Keratinocyte (primary cell): ENCODE results near the gene FCRL1.

Source experiments
- EZH2 ChIP-seq: IDR thresholded peaks from one replicate; pipeline ENCODE4 v1.6.1; 2012; ENCODE audit warnings: inconsistent platforms, mild to moderate bottlenecking, low read length, moderate library complexity
- TF ChIP-seq, protein P1 (sequence below), 3 experiments: IDR thresholded peaks in 1 of 3; conservative IDR thresholded peaks in 1 of 3; optimal IDR thresholded peaks in 1 of 3; 2 replicates in 2 of 3; 3 replicates in 1 of 3; pipeline versions ENCODE3 to v1.5.1; 2011; ENCODE audit warnings: low read length in 3 of 3, mild to moderate bottlenecking in 3 of 3, moderate library complexity in 2 of 3, control low read depth in 1 of 3, inconsistent platforms in 1 of 3; ENCODE audit not compliant: insufficient read depth in 2 of 3; ENCODE audit errors: extremely low read depth in 1 of 3

- TF ChIP-seq, protein P1, sequence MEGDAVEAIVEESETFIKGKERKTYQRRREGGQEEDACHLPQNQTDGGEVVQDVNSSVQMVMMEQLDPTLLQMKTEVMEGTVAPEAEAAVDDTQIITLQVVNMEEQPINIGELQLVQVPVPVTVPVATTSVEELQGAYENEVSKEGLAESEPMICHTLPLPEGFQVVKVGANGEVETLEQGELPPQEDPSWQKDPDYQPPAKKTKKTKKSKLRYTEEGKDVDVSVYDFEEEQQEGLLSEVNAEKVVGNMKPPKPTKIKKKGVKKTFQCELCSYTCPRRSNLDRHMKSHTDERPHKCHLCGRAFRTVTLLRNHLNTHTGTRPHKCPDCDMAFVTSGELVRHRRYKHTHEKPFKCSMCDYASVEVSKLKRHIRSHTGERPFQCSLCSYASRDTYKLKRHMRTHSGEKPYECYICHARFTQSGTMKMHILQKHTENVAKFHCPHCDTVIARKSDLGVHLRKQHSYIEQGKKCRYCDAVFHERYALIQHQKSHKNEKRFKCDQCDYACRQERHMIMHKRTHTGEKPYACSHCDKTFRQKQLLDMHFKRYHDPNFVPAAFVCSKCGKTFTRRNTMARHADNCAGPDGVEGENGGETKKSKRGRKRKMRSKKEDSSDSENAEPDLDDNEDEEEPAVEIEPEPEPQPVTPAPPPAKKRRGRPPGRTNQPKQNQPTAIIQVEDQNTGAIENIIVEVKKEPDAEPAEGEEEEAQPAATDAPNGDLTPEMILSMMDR (optimal IDR thresholded peaks at IDR 0.05 in 1 of 3, IDR thresholded peaks at IDR 0.05 in 1 of 3, conservative IDR thresholded peaks at IDR 0.05 in 1 of 3; ENCODE audit: extremely low read depth in 1 of 3, insufficient read depth in 2 of 3, low read length in 3 of 3): no peak
- TF ChIP-seq EZH2: no peak
Measured at GRCh38 chr1:157820299-157820698, 379 bp upstream of the FCRL1 start.
